ENCODE measurements around the gene PRELID3B.

- TF ChIP-seq POLR2AphosphoS5 (IDR thresholded peaks at IDR 0.05; ENCODE audit: low read length) (no peak), CREB1 (IDR thresholded peaks at IDR 0.05; ENCODE audit: low read depth) (no peak), TAF1 (IDR thresholded peaks at IDR 0.05; ENCODE audit: borderline replicate concordance, low read depth, low read length) (no peak), SMC3 (IDR thresholded peaks at IDR 0.05; ENCODE audit: borderline replicate concordance, low read length) (no peak), POLR2A (IDR thresholded peaks at IDR 0.05; ENCODE audit: low read depth, low read length) (no peak), SUZ12 (IDR thresholded peaks at IDR 0.05; ENCODE audit: unreplicated experiment) (no peak), YY1 (IDR thresholded peaks at IDR 0.05; ENCODE audit: low read depth, low read length) (no peak), EZH2 (IDR thresholded peaks at IDR 0.05; ENCODE audit: borderline replicate concordance, control insufficient read depth, low read depth, low read length) (no peak), GABPA (IDR thresholded peaks at IDR 0.05; ENCODE audit: low read depth) (no peak)
- TF ChIP-seq, protein P1, sequence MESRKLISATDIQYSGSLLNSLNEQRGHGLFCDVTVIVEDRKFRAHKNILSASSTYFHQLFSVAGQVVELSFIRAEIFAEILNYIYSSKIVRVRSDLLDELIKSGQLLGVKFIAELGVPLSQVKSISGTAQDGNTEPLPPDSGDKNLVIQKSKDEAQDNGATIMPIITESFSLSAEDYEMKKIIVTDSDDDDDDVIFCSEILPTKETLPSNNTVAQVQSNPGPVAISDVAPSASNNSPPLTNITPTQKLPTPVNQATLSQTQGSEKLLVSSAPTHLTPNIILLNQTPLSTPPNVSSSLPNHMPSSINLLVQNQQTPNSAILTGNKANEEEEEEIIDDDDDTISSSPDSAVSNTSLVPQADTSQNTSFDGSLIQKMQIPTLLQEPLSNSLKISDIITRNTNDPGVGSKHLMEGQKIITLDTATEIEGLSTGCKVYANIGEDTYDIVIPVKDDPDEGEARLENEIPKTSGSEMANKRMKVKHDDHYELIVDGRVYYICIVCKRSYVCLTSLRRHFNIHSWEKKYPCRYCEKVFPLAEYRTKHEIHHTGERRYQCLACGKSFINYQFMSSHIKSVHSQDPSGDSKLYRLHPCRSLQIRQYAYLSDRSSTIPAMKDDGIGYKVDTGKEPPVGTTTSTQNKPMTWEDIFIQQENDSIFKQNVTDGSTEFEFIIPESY (IDR thresholded peaks at IDR 0.05): no peak
- TF ChIP-seq, protein P2, sequence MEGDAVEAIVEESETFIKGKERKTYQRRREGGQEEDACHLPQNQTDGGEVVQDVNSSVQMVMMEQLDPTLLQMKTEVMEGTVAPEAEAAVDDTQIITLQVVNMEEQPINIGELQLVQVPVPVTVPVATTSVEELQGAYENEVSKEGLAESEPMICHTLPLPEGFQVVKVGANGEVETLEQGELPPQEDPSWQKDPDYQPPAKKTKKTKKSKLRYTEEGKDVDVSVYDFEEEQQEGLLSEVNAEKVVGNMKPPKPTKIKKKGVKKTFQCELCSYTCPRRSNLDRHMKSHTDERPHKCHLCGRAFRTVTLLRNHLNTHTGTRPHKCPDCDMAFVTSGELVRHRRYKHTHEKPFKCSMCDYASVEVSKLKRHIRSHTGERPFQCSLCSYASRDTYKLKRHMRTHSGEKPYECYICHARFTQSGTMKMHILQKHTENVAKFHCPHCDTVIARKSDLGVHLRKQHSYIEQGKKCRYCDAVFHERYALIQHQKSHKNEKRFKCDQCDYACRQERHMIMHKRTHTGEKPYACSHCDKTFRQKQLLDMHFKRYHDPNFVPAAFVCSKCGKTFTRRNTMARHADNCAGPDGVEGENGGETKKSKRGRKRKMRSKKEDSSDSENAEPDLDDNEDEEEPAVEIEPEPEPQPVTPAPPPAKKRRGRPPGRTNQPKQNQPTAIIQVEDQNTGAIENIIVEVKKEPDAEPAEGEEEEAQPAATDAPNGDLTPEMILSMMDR (IDR thresholded peaks at IDR 0.05 in 2 of 3, conservative IDR thresholded peaks at IDR 0.05 in 1 of 3; ENCODE audit: control insufficient read depth in 2 of 3, extremely low read depth in 1 of 3, insufficient read depth in 1 of 3, low read depth in 3 of 3, low read length in 3 of 3): no peak
- TF ChIP-seq, protein P3, sequence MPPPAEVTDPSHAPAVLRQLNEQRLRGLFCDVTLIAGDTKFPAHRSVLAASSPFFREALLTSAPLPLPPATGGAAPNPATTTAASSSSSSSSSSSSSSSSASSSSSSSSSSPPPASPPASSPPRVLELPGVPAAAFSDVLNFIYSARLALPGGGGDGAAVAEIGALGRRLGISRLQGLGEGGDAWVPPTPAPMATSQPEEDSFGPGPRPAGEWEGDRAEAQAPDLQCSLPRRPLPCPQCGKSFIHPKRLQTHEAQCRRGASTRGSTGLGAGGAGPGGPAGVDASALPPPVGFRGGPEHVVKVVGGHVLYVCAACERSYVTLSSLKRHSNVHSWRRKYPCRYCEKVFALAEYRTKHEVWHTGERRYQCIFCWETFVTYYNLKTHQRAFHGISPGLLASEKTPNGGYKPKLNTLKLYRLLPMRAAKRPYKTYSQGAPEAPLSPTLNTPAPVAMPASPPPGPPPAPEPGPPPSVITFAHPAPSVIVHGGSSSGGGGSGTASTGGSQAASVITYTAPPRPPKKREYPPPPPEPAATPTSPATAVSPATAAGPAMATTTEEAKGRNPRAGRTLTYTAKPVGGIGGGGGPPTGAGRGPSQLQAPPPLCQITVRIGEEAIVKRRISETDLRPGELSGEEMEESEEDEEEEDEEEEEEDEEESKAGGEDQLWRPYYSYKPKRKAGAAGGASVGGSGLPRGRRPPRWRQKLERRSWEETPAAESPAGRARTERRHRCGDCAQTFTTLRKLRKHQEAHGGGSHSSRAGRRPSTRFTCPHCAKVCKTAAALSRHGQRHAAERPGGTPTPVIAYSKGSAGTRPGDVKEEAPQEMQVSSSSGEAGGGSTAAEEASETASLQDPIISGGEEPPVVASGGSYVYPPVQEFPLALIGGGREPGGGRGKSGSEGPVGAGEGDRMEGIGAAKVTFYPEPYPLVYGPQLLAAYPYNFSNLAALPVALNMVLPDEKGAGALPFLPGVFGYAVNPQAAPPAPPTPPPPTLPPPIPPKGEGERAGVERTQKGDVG (CRISPR knock-in tag; IDR thresholded peaks at IDR 0.05): no peak
- TF ChIP-seq, protein P4, sequence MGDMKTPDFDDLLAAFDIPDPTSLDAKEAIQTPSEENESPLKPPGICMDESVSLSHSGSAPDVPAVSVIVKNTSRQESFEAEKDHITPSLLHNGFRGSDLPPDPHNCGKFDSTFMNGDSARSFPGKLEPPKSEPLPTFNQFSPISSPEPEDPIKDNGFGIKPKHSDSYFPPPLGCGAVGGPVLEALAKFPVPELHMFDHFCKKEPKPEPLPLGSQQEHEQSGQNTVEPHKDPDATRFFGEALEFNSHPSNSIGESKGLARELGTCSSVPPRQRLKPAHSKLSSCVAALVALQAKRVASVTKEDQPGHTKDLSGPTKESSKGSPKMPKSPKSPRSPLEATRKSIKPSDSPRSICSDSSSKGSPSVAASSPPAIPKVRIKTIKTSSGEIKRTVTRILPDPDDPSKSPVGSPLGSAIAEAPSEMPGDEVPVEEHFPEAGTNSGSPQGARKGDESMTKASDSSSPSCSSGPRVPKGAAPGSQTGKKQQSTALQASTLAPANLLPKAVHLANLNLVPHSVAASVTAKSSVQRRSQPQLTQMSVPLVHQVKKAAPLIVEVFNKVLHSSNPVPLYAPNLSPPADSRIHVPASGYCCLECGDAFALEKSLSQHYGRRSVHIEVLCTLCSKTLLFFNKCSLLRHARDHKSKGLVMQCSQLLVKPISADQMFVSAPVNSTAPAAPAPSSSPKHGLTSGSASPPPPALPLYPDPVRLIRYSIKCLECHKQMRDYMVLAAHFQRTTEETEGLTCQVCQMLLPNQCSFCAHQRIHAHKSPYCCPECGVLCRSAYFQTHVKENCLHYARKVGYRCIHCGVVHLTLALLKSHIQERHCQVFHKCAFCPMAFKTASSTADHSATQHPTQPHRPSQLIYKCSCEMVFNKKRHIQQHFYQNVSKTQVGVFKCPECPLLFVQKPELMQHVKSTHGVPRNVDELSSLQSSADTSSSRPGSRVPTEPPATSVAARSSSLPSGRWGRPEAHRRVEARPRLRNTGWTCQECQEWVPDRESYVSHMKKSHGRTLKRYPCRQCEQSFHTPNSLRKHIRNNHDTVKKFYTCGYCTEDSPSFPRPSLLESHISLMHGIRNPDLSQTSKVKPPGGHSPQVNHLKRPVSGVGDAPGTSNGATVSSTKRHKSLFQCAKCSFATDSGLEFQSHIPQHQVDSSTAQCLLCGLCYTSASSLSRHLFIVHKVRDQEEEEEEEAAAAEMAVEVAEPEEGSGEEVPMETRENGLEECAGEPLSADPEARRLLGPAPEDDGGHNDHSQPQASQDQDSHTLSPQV (IDR thresholded peaks at IDR 0.05): no peak
Measured at GRCh38 chr20:59037386-59037785, 5.2 kb downstream of the PRELID3B start.
